Memory B cell (primary cell): ENCODE measurements around the gene CAV1.

Experiments used
- ATAC-seq: fragments of 150-1000 bp; cut with Tn5 transposase; 2 replicates; pipeline ENCODE4 v1.10.0; 2021; ENCODE audit warnings: low read depth, mild to moderate bottlenecking, moderate library complexity
- DNase-seq, 2 donors: peaks; one replicate each; pipeline ENCODE4 v3.0.0; 2022; ENCODE audit warnings: low spot score in 2 of 2
- H3K27ac Mint-ChIP-seq: one replicate; pipeline ENCODE4 v1.8.0; 2022; ENCODE audit warnings: mild to moderate bottlenecking, moderate library complexity, mixed read lengths
- H3K27me3 Mint-ChIP-seq: one replicate; pipeline ENCODE4 v1.8.0; 2022; ENCODE audit warnings: mixed read lengths
- H3K36me3 Mint-ChIP-seq: one replicate; pipeline ENCODE4 v1.8.0; 2022; ENCODE audit warnings: mild to moderate bottlenecking, mixed read lengths
- H3K4me1 Mint-ChIP-seq: one replicate; pipeline ENCODE4 v1.8.0; 2022; ENCODE audit warnings: mixed read lengths
- H3K4me3 Mint-ChIP-seq: one replicate; pipeline ENCODE4 v1.8.0; 2022; ENCODE audit warnings: mild to moderate bottlenecking, moderate library complexity, mixed read lengths
- H3K9me3 Mint-ChIP-seq: one replicate; pipeline ENCODE4 v1.8.0; 2022; ENCODE audit warnings: mixed read lengths

The CAV1 gene

DNA sequence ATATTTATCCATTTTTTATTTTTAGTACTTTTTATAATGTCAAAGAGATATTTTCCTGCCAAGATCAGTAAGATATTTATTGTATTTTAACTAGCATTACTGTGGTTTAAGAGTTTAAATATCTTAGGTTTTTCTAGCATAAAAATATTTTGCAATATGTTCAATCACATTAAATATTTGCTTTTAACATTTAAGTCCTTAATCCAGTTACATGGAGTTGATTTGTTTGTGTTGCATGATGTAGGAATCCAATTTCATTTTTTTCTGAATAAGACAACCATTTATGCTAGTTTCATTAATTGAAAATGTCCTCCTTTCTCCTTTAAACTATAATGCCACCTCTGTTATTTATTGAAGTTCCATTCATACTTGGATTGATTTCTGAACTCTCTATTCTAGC is 41.8 kb downstream of the CAV1 start:
- H3K4me1 Mint-ChIP-seq, result peaks cover 13% of the 10 kb centered on the region
- no peaks in the 10 kb centered on the region for H3K36me3 Mint-ChIP-seq
- DNase-seq (no peak), ATAC-seq (no peak)
- H3K27me3 Mint-ChIP-seq, result peaks cover 9% of the 10 kb centered on the region
- H3K27ac Mint-ChIP-seq, result no peak overlapping the region
- H3K4me3 Mint-ChIP-seq, result no peak overlapping the region
- H3K9me3 Mint-ChIP-seq, result peaks cover 6% of the 10 kb centered on the region

GRCh38 chr7:116569737-116570136 is 44.9 kb downstream of the CAV1 start:
- no peak overlapping the region for H3K4me3 Mint-ChIP-seq
- peaks cover 17% of the 10 kb centered on the region for H3K4me1 Mint-ChIP-seq
- H3K27ac Mint-ChIP-seq, result no peak overlapping the region
- peaks cover 9% of the 10 kb centered on the region for H3K27me3 Mint-ChIP-seq
- H3K36me3 Mint-ChIP-seq, result no peaks in the 10 kb centered on the region
- DNase-seq (no peak), ATAC-seq (no peak)
- no peaks in the 10 kb centered on the region for H3K9me3 Mint-ChIP-seq

- no peaks in the 10 kb centered on the region for H3K9me3 Mint-ChIP-seq
- peaks cover 17% of the 10 kb centered on the region for H3K4me1 Mint-ChIP-seq
- no peak overlapping the region for H3K4me3 Mint-ChIP-seq
- no peak for DNase-seq
- H3K27me3 Mint-ChIP-seq, result peaks cover 6% of the 10 kb centered on the region
- ATAC-seq, result no peak
- no peak overlapping the region for H3K27ac Mint-ChIP-seq
- H3K36me3 Mint-ChIP-seq, result no peaks in the 10 kb centered on the region
These were observed 45.5 kb downstream of the CAV1 start for GRCh38 chr7:116570306-116570705.

GRCh38 chr7:116571037-116571436 is 46.2 kb downstream of the CAV1 start:
- no peaks in the 10 kb centered on the region for H3K9me3 Mint-ChIP-seq
- H3K4me3 Mint-ChIP-seq, result no peak overlapping the region
- no peak overlapping the region for H3K27ac Mint-ChIP-seq
- H3K36me3 Mint-ChIP-seq, result no peaks in the 10 kb centered on the region
- H3K27me3 Mint-ChIP-seq, result peaks cover 6% of the 10 kb centered on the region
- ATAC-seq (no peak), DNase-seq (no peak)
- H3K4me1 Mint-ChIP-seq, result peaks cover 17% of the 10 kb centered on the region

- Mint-ChIP-seq H3K27me3 (peaks cover 6% of the 10 kb centered on the region), H3K36me3 (no peaks in the 10 kb centered on the region), H3K4me3 (no peak overlapping the region), H3K4me1 (peaks cover 17% of the 10 kb centered on the region), H3K27ac (no peak overlapping the region), H3K9me3 (no peaks in the 10 kb centered on the region)
- DNase-seq, result no peak
- ATAC-seq, result no peak
These were observed 46.7 kb downstream of the CAV1 start for GRCh38 chr7:116571552-116571951.

- ATAC-seq, result no peak
- peaks cover 4% of the 10 kb centered on the region for H3K27me3 Mint-ChIP-seq
- peaks cover 17% of the 10 kb centered on the region for H3K4me1 Mint-ChIP-seq
- no peak for DNase-seq
- no peak overlapping the region for H3K4me3 Mint-ChIP-seq
- H3K9me3 Mint-ChIP-seq, result no peaks in the 10 kb centered on the region
- H3K27ac Mint-ChIP-seq, result no peak overlapping the region
- no peaks in the 10 kb centered on the region for H3K36me3 Mint-ChIP-seq
These were observed 47.2 kb downstream of the CAV1 start for GRCh38 chr7:116572036-116572435.

GRCh38 chr7:116573541-116573940 is 48.7 kb downstream of the CAV1 start:
- DNase-seq (no peak), ATAC-seq (no peak)
- peaks cover 6% of the 10 kb centered on the region for H3K27me3 Mint-ChIP-seq
- no peaks in the 10 kb centered on the region for H3K9me3 Mint-ChIP-seq
- H3K36me3 Mint-ChIP-seq, result no peaks in the 10 kb centered on the region
- H3K4me3 Mint-ChIP-seq, result no peak overlapping the region
- H3K27ac Mint-ChIP-seq, result no peak overlapping the region
- H3K4me1 Mint-ChIP-seq, result peaks cover 17% of the 10 kb centered on the region

- Mint-ChIP-seq H3K36me3 (no peaks in the 10 kb centered on the region), H3K9me3 (no peaks in the 10 kb centered on the region), H3K4me1 (peaks cover 17% of the 10 kb centered on the region), H3K27ac (no peak overlapping the region), H3K27me3 (peaks cover 6% of the 10 kb centered on the region), H3K4me3 (no peak overlapping the region)
- no peak for DNase-seq
- peak; percentile 32 for ATAC-seq
These were observed 49.4 kb downstream of the CAV1 start for GRCh38 chr7:116574025-116574822.

- no peak overlapping the region for H3K4me3 Mint-ChIP-seq
- no peak for ATAC-seq
- peaks cover 1% of the 10 kb centered on the region for H3K27me3 Mint-ChIP-seq
- H3K27ac Mint-ChIP-seq, result no peak overlapping the region
- no peaks in the 10 kb centered on the region for H3K9me3 Mint-ChIP-seq
- peaks cover 9% of the 10 kb centered on the region for H3K4me1 Mint-ChIP-seq
- DNase-seq, result no peak
- no peaks in the 10 kb centered on the region for H3K36me3 Mint-ChIP-seq
These were observed 51.0 kb downstream of the CAV1 start for GRCh38 chr7:116575853-116576252.

- H3K4me1 Mint-ChIP-seq, result peaks cover 9% of the 10 kb centered on the region
- H3K27me3 Mint-ChIP-seq, result peaks cover 1% of the 10 kb centered on the region
- ATAC-seq (no peak), DNase-seq (no peak)
- no peaks in the 10 kb centered on the region for H3K36me3 Mint-ChIP-seq
- H3K27ac Mint-ChIP-seq, result no peak overlapping the region
- no peak overlapping the region for H3K4me3 Mint-ChIP-seq
- no peaks in the 10 kb centered on the region for H3K9me3 Mint-ChIP-seq
These were observed 51.8 kb downstream of the CAV1 start for GRCh38 chr7:116576350-116577319.

DNA sequence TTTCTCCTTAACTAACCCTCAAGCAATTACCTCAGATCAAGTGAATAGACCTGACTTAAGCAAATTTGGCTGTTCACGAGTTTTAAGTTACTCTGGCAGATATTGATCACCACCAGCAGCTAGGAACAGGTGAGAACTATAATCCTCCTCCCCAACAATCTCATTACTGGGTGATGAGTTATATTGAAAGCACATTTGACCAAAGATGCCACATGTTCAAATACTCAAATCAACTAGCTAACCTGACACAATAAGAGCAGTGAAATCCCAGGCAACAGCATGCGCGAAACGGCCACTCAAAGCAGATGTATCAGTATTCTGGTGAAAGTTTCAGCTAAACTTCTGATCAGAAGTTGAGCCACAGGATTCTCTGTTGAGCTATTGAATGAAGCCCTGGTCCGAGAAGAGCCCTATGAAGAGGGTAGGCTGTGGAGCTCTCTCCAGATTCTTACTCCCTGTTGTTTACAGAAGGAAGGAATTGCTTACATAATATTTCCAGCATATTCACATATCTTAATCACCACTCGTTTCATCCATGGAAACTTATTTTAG is 52.6 kb downstream of the CAV1 start:
- peaks cover 9% of the 10 kb centered on the region for H3K4me1 Mint-ChIP-seq
- H3K27ac Mint-ChIP-seq, result no peak overlapping the region
- H3K27me3 Mint-ChIP-seq, result peaks cover 1% of the 10 kb centered on the region
- H3K36me3 Mint-ChIP-seq, result no peaks in the 10 kb centered on the region
- DNase-seq (no peak), ATAC-seq (no peak)
- H3K9me3 Mint-ChIP-seq, result no peaks in the 10 kb centered on the region
- no peak overlapping the region for H3K4me3 Mint-ChIP-seq

DNA sequence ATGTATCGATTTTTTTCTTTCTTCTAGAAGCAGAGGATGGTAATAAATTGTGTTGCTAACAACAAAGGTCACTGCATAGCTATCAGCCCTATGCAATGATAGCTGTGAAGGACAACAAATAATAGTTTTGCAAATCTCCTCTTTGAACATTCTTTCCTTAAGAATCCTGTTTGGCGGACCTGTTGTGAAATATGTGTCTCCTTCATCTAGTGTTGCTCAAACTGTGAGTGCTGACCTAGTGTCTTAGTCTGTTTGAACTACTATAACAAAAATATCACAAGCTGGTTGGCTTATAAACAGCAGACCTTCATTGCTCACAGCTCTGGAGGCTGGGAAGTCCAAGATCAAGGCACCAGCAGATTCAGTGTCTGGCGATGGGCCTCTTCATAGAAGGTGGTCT is 53.7 kb downstream of the CAV1 start:
- H3K27me3 Mint-ChIP-seq, result peaks cover 1% of the 10 kb centered on the region
- no peak for DNase-seq
- no peak overlapping the region for H3K27ac Mint-ChIP-seq
- H3K4me1 Mint-ChIP-seq, result peaks cover 14% of the 10 kb centered on the region
- H3K4me3 Mint-ChIP-seq, result no peak overlapping the region
- ATAC-seq, result no peak
- no peaks in the 10 kb centered on the region for H3K9me3 Mint-ChIP-seq
- no peaks in the 10 kb centered on the region for H3K36me3 Mint-ChIP-seq

GRCh38 chr7:116579322-116579721 is 54.5 kb downstream of the CAV1 start:
- Mint-ChIP-seq H3K27me3 (peaks cover 1% of the 10 kb centered on the region), H3K9me3 (no peaks in the 10 kb centered on the region), H3K4me3 (no peak overlapping the region), H3K4me1 (peaks cover 6% of the 10 kb centered on the region), H3K27ac (no peak overlapping the region), H3K36me3 (no peaks in the 10 kb centered on the region)
- ATAC-seq (no peak), DNase-seq (no peak)

DNA sequence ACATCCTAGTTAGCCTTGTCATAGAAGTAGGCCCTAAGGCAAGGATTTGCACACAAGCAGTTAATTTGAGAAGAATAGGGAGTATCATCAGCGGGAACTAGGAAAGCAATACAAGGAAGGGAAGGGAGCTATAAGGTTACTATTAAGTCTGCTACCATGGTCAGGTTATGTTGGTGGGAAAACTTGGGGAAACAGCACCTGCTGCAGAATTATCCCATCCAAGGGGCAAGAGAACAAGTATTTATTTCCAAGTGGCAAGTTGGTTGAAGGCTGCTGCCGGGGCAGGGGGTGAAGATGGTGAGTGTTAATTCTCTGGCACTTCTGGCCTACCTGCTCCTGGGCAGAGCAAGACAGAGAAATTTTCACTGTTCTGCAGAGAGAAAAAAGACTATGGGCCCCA is 55.0 kb downstream of the CAV1 start:
- Mint-ChIP-seq H3K27me3 (peaks cover 1% of the 10 kb centered on the region), H3K9me3 (no peaks in the 10 kb centered on the region), H3K4me1 (peaks cover 6% of the 10 kb centered on the region), H3K27ac (no peak overlapping the region), H3K4me3 (no peak overlapping the region), H3K36me3 (no peaks in the 10 kb centered on the region)
- no peak for ATAC-seq
- no peak for DNase-seq
